GM19193 (cell line): ENCODE measurements around the gene SCN2B.

ENCODE experiments used
- POLR2A ChIP-seq: IDR thresholded peaks from 4 replicates; pipeline ENCODE4 v1.6.1; 2011; ENCODE audit not compliant: insufficient read depth, insufficient read length; ENCODE audit errors: extremely low read depth

SCN2B gene

GRCh38 chr11:118152552-118153471, 23.6 kb downstream of the SCN2B start, which contains the start of gene SCN4B:
SCN4B (minus strand) TSS chr11:118152823; CDS start chr11:118152673, 150 bp downstream.
- TF ChIP-seq POLR2A: no peak

GRCh38 chr11:118152020-118152551, 24.4 kb downstream of the SCN2B start:
- no peak for TF ChIP-seq POLR2A

- TF ChIP-seq POLR2A: no peak
Observed at GRCh38 chr11:118151431-118151830, 25.0 kb downstream of the SCN2B start.

- TF ChIP-seq POLR2A: no peak
Observed at GRCh38 chr11:118149493-118149892, 26.9 kb downstream of the SCN2B start.

DNA sequence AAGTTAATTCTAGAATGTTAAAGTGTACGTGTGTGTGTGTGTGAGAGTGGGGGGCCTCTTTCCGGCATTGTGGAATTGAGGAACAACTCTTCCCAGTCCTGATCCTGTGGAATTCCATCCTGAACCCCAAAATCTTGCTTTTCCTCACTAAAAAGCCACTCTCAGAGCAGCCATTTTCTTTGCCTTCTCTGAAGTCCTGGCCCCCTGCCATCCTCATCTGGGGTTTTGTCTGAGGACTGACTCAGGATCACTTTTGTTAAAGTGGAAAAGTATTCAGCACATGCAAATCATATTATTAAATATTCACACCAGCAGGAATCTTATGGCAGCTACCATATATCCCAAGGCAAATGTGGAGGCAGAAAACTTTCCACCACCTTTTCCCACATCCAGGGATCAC, 27.6 kb downstream of the SCN2B start:
- TF ChIP-seq POLR2A: no peak

GRCh38 chr11:118148240-118148639, 28.2 kb downstream of the SCN2B start:
- no peak for TF ChIP-seq POLR2A

- TF ChIP-seq POLR2A: no peak
Observed at GRCh38 chr11:118147502-118147901, 28.9 kb downstream of the SCN2B start.

- no peak for TF ChIP-seq POLR2A
Observed at GRCh38 chr11:118146554-118146953, 29.9 kb downstream of the SCN2B start.

DNA sequence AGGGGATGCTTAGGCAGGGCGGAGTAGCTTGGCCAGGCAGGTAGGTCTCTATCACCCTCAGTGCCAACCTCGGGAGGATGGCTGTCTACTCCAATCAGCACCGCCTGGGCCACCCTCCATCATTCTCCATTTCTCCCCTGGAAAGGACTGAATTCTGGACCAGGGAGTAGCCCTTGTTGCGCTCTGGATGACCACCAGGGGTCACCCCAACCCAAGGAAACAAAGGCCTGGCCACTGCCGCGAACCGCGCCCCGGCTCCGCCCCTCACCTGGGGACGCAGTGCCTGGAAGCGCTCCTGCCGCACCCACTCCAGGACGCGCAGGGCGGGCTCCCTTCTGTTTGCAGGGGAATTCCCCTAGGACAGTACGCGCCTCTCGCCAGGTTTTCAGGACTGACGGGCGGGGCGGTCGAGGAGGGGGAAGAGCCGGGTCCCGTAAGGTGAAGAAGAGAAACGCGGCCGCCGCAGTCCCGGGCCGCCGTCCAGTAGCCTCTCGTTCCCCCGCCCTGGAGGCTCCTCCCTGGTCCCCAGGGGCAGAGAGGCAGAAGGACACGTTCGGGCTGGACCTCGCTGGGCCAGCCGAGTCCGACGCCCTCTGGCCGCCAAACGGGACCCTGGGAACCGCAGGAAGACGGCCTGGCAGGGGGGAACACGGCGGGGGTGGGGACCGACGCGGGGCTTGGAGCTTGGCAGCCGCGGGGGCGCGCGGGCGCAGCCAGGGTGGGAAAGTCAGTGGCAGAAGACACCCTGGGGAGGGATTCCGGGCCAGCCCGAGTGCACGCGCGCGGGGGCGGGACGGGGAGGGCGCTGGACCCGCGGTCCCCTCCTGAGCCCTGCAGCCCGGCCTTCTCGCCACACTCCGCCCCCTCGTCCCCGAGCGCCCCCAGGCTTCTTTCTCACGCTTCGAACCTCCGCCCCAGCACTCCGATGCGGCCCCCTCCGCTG, 30.9 kb downstream of the SCN2B start:
- TF ChIP-seq POLR2A: no peak

DNA sequence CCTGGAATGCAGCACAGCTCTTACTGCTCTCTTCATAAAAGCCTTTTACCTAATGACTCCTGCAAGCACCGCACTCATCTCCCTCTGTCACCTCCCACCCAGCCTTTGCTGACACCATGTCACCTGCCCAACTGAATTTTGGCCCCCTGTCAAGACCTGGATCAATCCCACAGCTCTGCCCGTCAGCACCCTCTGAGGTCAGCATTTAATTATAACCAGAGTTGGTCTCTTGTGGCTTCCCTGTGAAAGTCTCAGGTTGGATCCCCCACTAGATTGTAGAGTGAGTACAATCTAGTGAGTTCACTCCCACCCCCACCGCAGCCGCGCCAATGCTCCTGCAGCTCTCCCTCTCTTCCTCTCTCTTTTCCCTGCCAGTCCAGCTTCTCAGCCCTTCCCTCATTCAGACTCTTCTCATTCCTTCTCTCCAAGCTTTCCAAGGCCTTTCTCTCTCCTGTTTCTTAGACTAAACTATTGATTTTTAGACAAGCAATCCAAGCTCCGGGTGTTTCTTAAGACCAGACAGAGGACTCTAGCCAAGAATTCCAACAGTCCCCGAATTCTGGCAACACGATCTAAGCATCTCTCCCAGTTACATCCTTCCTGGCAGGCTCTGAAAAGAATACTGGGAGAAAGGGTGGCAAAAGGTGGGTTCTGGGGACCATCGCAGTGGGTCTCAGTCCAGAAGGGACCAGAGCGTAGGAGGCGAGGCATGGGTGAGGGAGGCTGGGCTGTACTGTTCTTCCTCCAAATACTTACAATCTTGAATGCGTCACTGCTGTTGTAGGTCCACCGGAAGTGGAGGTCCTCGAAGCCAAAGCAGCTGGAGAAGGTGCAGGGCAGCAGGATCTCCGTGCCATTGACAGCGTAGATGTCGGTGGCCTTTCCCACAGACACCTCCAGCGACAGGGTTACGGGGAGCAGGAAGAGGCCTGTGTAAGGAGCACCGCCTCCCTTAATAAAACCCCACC, 31.9 kb downstream of the SCN2B start:
- TF ChIP-seq POLR2A: no peak

- no peak for TF ChIP-seq POLR2A
Observed at GRCh38 chr11:118143661-118144185, 32.7 kb downstream of the SCN2B start.

DNA sequence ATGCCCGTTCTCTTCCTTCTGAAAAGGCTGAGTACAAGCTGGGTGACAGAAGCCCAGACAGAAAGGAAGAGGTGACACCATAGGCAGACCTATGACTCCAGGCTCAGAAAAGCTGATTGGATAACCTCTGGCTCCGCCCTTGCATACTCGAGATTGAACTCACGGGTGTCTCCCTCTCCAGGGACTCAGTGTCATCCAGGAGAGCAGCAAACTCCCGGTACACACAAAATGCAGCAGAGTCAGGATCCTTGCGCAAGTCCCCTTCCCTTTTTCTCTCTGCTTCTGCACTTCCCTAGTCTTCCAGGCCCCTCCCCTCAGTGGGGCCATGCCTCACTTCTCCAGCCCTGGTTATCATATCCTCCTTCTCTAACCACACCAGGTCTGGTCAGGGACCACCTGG, 33.6 kb downstream of the SCN2B start:
- no peak for TF ChIP-seq POLR2A

- TF ChIP-seq POLR2A: no peak
Observed at GRCh38 chr11:118142081-118142480, 34.4 kb downstream of the SCN2B start.

- no peak for TF ChIP-seq POLR2A
Observed at GRCh38 chr11:118139578-118139977, 36.9 kb downstream of the SCN2B start.
